Stromal cell of bone marrow (primary cell): ENCODE measurements around the gene KCNH8.
"Not testable (repeated sequence)": the region's sequence is repeated elsewhere in the genome, so short reads cannot be mapped to it uniquely, and the experiment has no call there.

Source experiments
- DNase-seq: peaks from one replicate; pipeline ENCODE4 v3.0.0-alpha.2; 2012; ENCODE audit warnings: low read depth

The KCNH8 gene

GRCh38 chr3:19173945-19174344 lies 25.6 kb downstream of the KCNH8 start:
- DNase-seq = no peak

DNA sequence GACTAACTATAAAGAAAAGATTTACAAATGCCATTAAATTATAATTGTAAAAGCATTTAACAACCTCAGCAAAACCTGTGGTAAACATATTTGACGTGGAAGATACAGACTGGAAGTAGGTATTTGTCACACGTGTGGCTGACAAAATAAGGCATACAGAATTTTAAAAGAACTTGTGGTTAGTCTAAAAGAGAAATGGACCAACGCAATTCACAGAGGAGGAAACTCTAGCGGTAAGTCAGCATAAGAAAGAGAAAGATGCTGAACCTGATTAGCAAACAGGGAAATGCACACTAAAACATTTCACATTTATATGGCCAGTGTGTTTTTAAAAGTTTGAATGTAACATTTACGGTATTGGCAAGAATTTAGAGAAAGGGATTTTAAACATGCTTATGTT lies 35.3 kb downstream of the KCNH8 start:
- no peak for DNase-seq

DNA sequence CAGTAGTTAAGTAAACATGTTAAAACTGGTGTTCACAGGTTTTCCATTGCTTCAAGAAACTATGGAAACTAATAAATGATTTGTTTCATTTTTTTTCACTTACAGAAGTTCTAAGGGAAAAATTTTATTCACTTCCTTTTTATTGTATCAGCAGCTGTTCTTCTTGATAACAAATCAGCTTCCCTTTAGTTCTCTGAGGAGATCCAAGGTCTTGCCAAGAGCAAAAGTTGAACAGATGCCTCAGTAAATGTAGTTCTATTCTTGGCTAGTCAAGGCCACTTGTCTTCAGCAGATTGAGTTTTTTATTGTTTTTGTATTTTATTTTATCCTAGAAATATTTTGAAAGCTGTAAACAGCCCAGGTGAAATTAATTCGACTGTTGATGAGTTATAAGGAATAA lies 41.8 kb downstream of the KCNH8 start:
- DNase-seq = no peak

GRCh38 chr3:19190602-19191001 lies 42.3 kb downstream of the KCNH8 start:
- DNase-seq = no peak

DNA sequence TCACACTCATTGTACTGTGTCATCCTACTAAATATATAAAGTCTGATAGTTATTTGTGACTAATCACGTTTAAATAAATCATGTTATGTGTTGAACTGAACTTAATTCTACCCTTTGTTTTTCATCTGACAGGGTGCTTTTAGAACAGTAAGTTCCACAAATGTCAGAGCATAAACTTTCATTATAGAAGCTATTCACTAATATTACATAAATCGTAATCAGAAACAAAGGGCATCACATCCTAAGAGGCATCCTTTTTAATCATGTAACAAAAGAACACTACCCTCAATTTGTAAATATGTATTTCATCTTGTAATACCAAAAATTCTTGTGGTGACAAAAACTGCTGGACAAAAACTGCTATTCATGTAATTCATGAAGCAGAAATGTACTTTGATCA lies 50.8 kb downstream of the KCNH8 start:
- DNase-seq = no peak

GRCh38 chr3:19202303-19202702 lies 54.0 kb downstream of the KCNH8 start:
- DNase-seq = no peak

- no peak for DNase-seq
Observed at GRCh38 chr3:19202754-19203153, 54.4 kb downstream of the KCNH8 start.

- DNase-seq = no peak
Observed at GRCh38 chr3:19206540-19206939, 58.2 kb downstream of the KCNH8 start.

DNA sequence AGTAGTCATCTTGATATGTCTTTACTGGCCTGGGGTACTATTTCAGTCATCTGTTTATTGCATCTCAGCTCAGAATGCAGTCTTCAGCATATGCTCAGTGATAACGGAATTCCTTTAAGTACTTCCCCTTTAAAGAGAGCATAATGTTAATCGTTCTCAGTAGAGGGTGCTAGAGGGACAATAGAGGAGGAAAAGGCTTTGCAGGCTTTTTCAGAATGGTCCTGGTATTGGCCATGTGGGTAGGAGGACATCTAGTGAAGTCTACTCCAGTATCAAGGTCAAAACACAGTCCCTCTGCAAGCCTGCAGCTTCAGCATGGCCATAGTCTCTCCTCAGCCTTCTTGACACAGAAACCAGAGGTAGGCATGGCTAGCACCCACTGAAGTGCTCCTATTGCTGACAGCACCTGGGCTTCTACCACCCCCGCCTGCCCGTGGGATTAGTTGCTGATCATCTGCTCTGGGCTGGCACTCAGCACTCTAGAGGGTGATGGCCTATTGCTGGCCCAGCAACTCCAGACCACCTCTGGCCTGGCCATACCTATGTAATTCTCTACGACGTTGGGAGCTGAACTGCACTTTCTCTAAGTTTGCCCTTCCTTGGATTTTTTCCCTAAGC lies 65.4 kb downstream of the KCNH8 start:
- DNase-seq = no peak

- DNase-seq = no peak
Observed at GRCh38 chr3:19215427-19215826, 67.1 kb downstream of the KCNH8 start.

GRCh38 chr3:19216669-19217337 lies 68.5 kb downstream of the KCNH8 start:
- no peak for DNase-seq

DNA sequence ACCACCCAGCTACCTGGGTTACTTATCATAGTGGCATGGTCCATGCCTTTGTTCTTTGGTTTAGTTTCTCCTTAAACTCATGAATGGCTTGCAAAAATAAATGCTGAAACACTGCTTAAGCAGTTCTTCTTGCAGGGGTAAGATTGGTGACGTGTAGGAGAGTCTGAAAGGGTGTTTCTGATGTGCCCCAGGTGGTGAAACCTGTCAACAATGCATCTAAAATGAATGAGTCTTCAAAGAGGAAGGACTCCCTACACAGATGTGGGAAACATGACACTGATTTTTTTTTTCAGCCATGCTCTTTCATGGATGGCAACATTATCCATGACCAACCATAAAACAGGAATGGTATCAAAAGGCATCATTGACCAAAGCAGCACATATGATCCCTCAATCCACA lies 72.0 kb downstream of the KCNH8 start:
- no peak for DNase-seq

GRCh38 chr3:19221081-19221480 lies 72.8 kb downstream of the KCNH8 start:
- no peak for DNase-seq

GRCh38 chr3:19226479-19226878 lies 78.2 kb downstream of the KCNH8 start:
- DNase-seq = no peak

DNA sequence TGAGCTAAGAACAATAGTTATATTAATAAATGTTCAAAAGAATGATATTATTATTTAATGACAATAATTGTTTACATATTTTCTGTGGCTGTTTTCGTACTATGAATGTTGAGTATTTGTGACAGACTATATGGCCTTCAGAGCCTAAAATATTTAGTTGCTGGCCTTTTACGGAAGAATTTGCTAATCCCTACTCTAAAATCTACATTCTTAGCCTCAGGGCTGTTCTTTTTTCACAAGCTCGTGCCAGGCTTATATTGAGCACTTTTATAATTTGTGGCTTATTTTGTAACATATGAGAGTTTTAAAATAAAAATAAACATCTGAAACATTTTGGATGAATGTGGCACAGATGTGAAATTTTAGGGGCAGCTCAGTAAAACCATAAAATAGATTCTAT lies 79.9 kb downstream of the KCNH8 start:
- no peak for DNase-seq

DNA sequence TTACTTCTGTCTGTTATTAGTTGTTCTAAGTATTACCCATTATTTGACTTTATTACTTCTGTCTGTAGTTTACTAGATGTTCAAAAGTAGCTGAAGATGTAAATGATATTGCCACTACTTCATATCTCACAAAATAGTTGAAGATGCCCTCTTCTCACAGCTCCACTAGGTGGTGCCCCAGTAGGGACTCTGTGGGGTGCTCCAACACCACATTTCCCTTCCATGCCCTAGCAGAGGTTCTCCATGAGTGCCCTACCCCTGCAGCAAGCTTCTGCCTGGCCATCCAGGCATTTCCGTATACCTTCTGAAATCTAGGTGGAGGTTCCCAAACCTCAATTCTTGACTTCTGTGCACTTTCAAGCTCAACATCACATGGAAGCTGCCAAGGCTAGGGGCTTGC lies 80.8 kb downstream of the KCNH8 start:
- DNase-seq = no peak

DNA sequence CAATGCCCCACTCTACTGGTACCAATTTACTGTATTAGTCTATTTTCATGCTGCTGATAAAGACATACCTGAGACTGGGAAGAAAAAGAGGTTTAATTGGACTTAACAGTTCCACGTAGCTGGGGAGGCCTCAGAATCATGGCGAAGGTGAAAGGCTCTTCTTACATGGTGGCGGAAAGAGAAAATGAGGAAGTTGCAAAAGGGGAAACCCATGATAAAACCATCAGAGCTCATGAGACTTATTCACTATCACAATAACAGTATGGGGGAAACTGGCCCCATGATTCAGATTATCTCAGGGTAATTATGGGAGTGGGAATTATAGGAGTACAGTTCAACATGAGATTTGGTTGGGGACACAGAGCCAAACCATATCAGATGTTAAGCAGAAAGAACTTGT lies 81.6 kb downstream of the KCNH8 start:
- DNase-seq = not testable (repeated sequence)

DNA sequence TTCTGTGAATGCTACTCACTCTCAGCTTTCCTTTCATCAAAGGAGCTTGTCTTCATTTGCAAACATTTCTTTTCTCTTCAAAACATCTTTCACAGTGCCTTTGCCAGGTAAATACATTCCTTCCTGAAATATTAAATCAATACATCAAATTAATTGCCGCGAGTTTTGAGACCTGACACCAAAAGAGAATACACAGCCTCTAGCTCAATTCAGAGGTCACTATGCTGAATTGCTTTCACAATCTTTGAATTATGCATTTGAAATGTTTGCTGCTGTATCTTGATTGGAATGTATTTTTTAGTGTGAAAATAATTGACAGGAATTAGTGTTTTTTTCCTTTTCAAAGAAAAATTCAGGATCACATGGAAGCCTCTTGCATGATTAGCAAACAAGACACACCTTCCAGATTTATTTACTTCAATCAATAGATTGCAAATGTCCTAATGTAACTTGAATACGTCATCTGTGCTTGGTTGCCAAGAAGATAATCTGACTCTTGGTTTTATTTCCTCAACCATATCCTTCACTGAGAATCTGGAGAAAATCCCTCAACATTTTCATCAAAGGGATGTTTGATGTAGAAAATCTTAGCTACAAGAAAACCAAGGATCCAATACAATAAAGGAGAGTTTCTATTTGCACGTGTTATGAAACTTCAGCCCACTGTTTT lies 83.6 kb downstream of the KCNH8 start:
- DNase-seq = no peak

DNA sequence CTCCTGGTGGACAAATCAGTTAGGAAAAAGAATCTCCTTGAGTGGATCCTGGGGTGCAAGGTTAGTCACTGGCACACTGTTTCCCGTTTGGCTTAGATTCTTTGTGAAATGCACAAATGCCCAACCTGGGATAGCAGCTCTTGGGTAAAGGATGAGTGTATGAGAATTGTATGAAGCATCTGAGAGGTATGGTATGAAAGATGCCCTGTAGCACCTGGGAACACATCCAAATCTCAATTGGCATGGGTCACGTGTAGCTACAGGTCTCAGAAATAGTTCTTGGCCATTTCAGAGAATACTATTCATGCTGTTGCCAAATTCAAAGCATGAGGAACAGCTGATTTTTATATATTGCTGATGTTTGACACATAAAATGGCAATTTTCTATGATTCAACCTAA lies 84.3 kb downstream of the KCNH8 start:
- no peak for DNase-seq

- not testable (repeated sequence) for DNase-seq
Observed at GRCh38 chr3:19233882-19234784, 85.8 kb downstream of the KCNH8 start.

- no peak for DNase-seq
Observed at GRCh38 chr3:19248143-19248542, 99.8 kb downstream of the KCNH8 start.

DNA sequence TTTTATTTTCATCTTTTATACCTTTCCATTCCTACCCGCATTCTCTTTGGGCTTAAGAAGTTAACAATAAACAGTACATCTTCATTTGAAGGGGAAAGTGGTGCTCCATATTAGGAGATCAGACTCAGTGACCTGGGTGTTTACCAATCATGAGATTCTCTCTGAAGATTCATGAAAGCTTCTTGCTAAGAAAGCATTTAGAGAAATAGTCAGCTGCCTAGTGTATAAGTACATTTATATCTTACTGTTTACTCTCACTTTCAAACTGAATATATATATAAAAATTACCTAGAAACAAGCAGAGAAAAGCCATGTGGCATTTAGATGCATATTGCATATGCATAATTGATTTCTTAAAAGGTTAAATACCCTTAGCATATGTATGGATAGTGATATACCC lies 100.5 kb downstream of the KCNH8 start:
- DNase-seq = no peak
